ENCODE data around the gene CPTP.
A peak's percentile ranks its signal among the peaks of the same experiment; 100 is the strongest.
"Not testable (repeated sequence)": the region's sequence is repeated elsewhere in the genome, so short reads cannot be mapped to it uniquely, and the experiment has no call there.

The CPTP gene

GRCh38 chr1:1312450-1313314 lies 11.9 kb upstream of the CPTP start:
- no peak overlapping the region for H3K27ac ChIP-seq
- TF ChIP-seq, protein P1, sequence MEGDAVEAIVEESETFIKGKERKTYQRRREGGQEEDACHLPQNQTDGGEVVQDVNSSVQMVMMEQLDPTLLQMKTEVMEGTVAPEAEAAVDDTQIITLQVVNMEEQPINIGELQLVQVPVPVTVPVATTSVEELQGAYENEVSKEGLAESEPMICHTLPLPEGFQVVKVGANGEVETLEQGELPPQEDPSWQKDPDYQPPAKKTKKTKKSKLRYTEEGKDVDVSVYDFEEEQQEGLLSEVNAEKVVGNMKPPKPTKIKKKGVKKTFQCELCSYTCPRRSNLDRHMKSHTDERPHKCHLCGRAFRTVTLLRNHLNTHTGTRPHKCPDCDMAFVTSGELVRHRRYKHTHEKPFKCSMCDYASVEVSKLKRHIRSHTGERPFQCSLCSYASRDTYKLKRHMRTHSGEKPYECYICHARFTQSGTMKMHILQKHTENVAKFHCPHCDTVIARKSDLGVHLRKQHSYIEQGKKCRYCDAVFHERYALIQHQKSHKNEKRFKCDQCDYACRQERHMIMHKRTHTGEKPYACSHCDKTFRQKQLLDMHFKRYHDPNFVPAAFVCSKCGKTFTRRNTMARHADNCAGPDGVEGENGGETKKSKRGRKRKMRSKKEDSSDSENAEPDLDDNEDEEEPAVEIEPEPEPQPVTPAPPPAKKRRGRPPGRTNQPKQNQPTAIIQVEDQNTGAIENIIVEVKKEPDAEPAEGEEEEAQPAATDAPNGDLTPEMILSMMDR (conservative IDR thresholded peaks at IDR 0.05), result no peak

- H3K27ac ChIP-seq, result no peak overlapping the region
- TF ChIP-seq, protein P1 (conservative IDR thresholded peaks at IDR 0.05), result no peak
Measured at GRCh38 chr1:1313500-1314236, 10.9 kb upstream of the CPTP start.

- TF ChIP-seq, protein P1 (conservative IDR thresholded peaks at IDR 0.05), result no peak
- no peak overlapping the region for H3K27ac ChIP-seq
Measured at GRCh38 chr1:1314237-1314586, 10.4 kb upstream of the CPTP start.

DNA sequence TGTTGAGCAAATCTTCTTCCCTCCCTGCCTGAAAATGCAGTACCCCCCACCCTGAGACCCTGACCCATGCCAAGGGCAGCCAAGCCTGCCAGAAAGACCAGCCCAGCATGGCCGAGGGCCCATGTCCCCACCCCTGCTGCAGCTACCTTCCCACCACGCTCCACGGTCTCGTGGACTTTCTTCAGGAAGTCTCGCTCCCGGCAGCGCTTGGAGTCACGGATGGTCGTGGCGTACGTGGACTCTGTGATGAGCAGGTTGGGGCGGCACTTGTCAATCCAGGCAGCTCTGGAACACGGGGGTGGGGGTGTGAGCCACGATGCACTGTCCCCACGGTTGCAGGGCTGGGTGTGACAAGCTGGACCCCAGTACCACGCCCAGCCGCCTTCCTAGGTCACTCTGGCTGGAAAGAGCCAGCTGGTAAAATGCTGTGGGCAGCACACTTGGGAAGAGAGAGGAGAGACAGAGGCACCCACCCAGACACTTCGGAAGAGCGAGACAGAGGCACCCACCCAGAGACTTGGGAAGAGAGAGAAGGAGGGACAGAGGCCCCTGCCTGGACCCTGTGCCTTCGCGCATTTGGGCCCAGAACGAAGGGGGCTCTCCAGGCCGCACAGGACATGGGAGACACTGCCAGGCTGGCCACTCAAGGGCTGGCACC lies 9.8 kb upstream of the CPTP start:
- H3K27ac ChIP-seq, result no peak overlapping the region
- TF ChIP-seq, protein P1 (conservative IDR thresholded peaks at IDR 0.05), result no peak

- no peak overlapping the region for H3K27ac ChIP-seq
- TF ChIP-seq, protein P1 (conservative IDR thresholded peaks at IDR 0.05), result no peak
Measured at GRCh38 chr1:1315435-1315954, 9.1 kb upstream of the CPTP start.

GRCh38 chr1:1316199-1316598 lies 8.4 kb upstream of the CPTP start:
- H3K27ac ChIP-seq, result not testable (repeated sequence)

GRCh38 chr1:1317420-1317819 lies 7.2 kb upstream of the CPTP start:
- H3K27ac ChIP-seq, result peak overlapping the region; percentile 49
- TF ChIP-seq, protein P1 (conservative IDR thresholded peaks at IDR 0.05), result no peak
